IMR-90 (cell line): ENCODE results near the gene BDH1. TPM values are rescaled to one million over a fixed set of nuclear protein-coding genes. Genes with fewer than 3 reads are reported as not detected.

Experiments
- ATAC-seq: fragments of 200-7000 bp; cut with Tn5 transposase; 2 replicates; pipeline ENCODE4 v1.9.1; 2020; ENCODE audit warnings: low read depth, mild to moderate bottlenecking, moderate library complexity
- BruUV-seq: library from RNA; stranded (reverse); fragments of 400-500 nt; replicated peaks from 2 replicates; lab custom pipeline; 2021; lab: Mats Ljungman, UMichigan
- CTCF ChIA-PET: fragments of 300-600 bp; formaldehyde crosslinking; extraction: SDS; loops from one replicate; lab custom pipeline; 2021; ENCODE audit warnings: antibody characterized with exemption; lab: Yijun Ruan, JAX
- POLR2A ChIA-PET: fragments of 300-600 bp; sonication (Branson Sonifier 250); formaldehyde crosslinking; loops from one replicate; lab custom pipeline; 2022; ENCODE audit warnings: antibody characterized with exemption; ENCODE audit not compliant: unreplicated experiment; lab: Charles Lee
- DNase-seq: peaks from one replicate; pipeline ENCODE4 v3.0.0; 2013
- H2AFZ ChIP-seq: replicated peaks from 2 replicates; pipeline ENCODE3; 2013; ENCODE audit warnings: low read length, mild to moderate bottlenecking; ENCODE audit not compliant: poor library complexity
- H2AK5ac ChIP-seq: 2 replicates; pipeline ENCODE4 v1.6.1; 2013; ENCODE audit warnings: low read depth, low read length, inconsistent platforms
- H2AK9ac ChIP-seq: replicated peaks from 2 replicates; pipeline ENCODE3; 2013; ENCODE audit warnings: mild to moderate bottlenecking, low read depth, low read length, moderate library complexity; ENCODE audit not compliant: poor library complexity
- H2BK120ac ChIP-seq: 2 replicates; pipeline ENCODE4 v1.6.1; 2013; ENCODE audit warnings: low read depth, low read length, inconsistent platforms
- H2BK15ac ChIP-seq: 3 replicates; pipeline ENCODE4 v1.6.1; 2013; ENCODE audit warnings: low read depth, low read length, inconsistent platforms
- H2BK20ac ChIP-seq: 2 replicates; pipeline ENCODE4 v1.6.1; 2013; ENCODE audit warnings: low read depth, mild to moderate bottlenecking, inconsistent platforms, low read length, moderate library complexity
- H2BK5ac ChIP-seq: 2 replicates; pipeline ENCODE4 v1.6.1; 2013; ENCODE audit warnings: mild to moderate bottlenecking, low read depth, low read length, inconsistent platforms; ENCODE audit not compliant: poor library complexity, severe bottlenecking
- H3K14ac ChIP-seq: replicated peaks from 2 replicates; pipeline ENCODE4 v1.6.1; 2013; ENCODE audit warnings: low read depth, low read length, inconsistent platforms
- H3K18ac ChIP-seq: 2 replicates; pipeline ENCODE4 v1.6.1; 2013; ENCODE audit warnings: low read depth, low read length, control low read depth
- H3K23ac ChIP-seq: 2 replicates; pipeline ENCODE4 v1.6.1; 2013; ENCODE audit warnings: low read depth, low read length, inconsistent platforms
- H3K27ac ChIP-seq: 2 replicates; pipeline ENCODE4 v1.5.1; 2013; ENCODE audit warnings: mild to moderate bottlenecking, control low read depth, low read length; ENCODE audit not compliant: insufficient read depth
- H3K27me3 ChIP-seq: 2 replicates; pipeline ENCODE4 v1.6.1; 2013; ENCODE audit warnings: low read length; ENCODE audit not compliant: control insufficient read depth, insufficient read depth
- H3K36me3 ChIP-seq: 2 replicates; pipeline ENCODE4 v1.6.1; 2013; ENCODE audit warnings: low read length, mixed read lengths; ENCODE audit not compliant: control insufficient read depth, insufficient read depth
- H3K4ac ChIP-seq: 2 replicates; pipeline ENCODE4 v1.6.1; 2013; ENCODE audit warnings: low read depth, low read length, inconsistent platforms
- H3K4me1 ChIP-seq: 2 replicates; pipeline ENCODE4 v1.6.1; 2013; ENCODE audit warnings: low read length, mixed read lengths; ENCODE audit not compliant: control insufficient read depth, insufficient read depth
- H3K4me2 ChIP-seq: 2 replicates; pipeline ENCODE4 v1.6.1; 2013; ENCODE audit warnings: low read depth, mild to moderate bottlenecking, control low read depth, low read length, moderate library complexity
- H3K4me3 ChIP-seq: 2 replicates; pipeline ENCODE4 v1.5.1; 2013; ENCODE audit warnings: low read depth, mild to moderate bottlenecking, control low read depth, low read length, moderate library complexity; ENCODE audit not compliant: insufficient read depth
- H3K56ac ChIP-seq: 2 replicates; pipeline ENCODE4 v1.6.1; 2013; ENCODE audit warnings: low read length, inconsistent platforms; ENCODE audit not compliant: insufficient read depth; ENCODE audit errors: extremely low read depth
- H3K79me1 ChIP-seq, 2 experiments: 2 replicates each; pipeline ENCODE4 v1.6.1; 2013; ENCODE audit warnings: low read length in 2 of 2, inconsistent platforms in 1 of 2, low read depth in 1 of 2
- H3K9ac ChIP-seq: 2 replicates; pipeline ENCODE4 v1.6.1; 2013; ENCODE audit warnings: low read depth, low read length, control low read depth
- H3K9me1 ChIP-seq: 2 replicates; pipeline ENCODE4 v1.6.1; 2013; ENCODE audit warnings: low read length, inconsistent platforms; ENCODE audit not compliant: insufficient read depth
- H3K9me3 ChIP-seq: 2 replicates; pipeline ENCODE4 v1.6.1; 2013; ENCODE audit warnings: low read length; ENCODE audit not compliant: control insufficient read depth, insufficient read depth
- H4K20me1 ChIP-seq: 2 replicates; pipeline ENCODE4 v1.6.1; 2013; ENCODE audit warnings: low read length, inconsistent platforms; ENCODE audit not compliant: insufficient read depth
- H4K5ac ChIP-seq: 2 replicates; pipeline ENCODE4 v1.6.1; 2013; ENCODE audit warnings: mild to moderate bottlenecking, low read depth, low read length, control low read depth
- H4K8ac ChIP-seq, 2 experiments: 2 replicates each; pipeline ENCODE4 v1.6.1; 2013; ENCODE audit warnings: low read depth in 2 of 2, low read length in 2 of 2, control low read depth in 1 of 2, inconsistent platforms in 1 of 2
- H4K91ac ChIP-seq: 2 replicates; pipeline ENCODE4 v1.6.1; 2013; ENCODE audit warnings: low read depth, low read length, inconsistent platforms; ENCODE audit not compliant: insufficient read depth
- BHLHE40 ChIP-seq: fragments of 150-350 bp; IDR thresholded peaks from 2 replicates; pipeline ENCODE4 v1.6.1; 2016; ENCODE audit warnings: mild to moderate bottlenecking, low read depth, low read length
- CEBPB ChIP-seq: IDR thresholded peaks from 2 replicates; pipeline ENCODE4 v1.6.1; 2012; ENCODE audit warnings: low read depth, low read length, improper control_type of control experiment
- CHD1 ChIP-seq: IDR thresholded peaks from 2 replicates; pipeline ENCODE4 v1.6.1; 2012; ENCODE audit warnings: low read depth, low read length, improper control_type of control experiment
- CTCF ChIP-seq: conservative IDR thresholded peaks from 2 replicates; pipeline ENCODE4 v1.5.1; 2012; ENCODE audit warnings: mild to moderate bottlenecking, low read depth, low read length, improper control_type of control experiment
- FOS ChIP-seq: fragments of 150-350 bp; IDR thresholded peaks from 2 replicates; pipeline ENCODE4 v1.6.1; 2016; ENCODE audit warnings: low read depth, low read length
- MAFK ChIP-seq: IDR thresholded peaks from 2 replicates; pipeline ENCODE4 v1.6.1; 2012; ENCODE audit warnings: low read depth, low read length, improper control_type of control experiment
- MAZ ChIP-seq: IDR thresholded peaks from 2 replicates; pipeline ENCODE4 v1.6.1; 2012; ENCODE audit warnings: low read depth, mild to moderate bottlenecking, low read length, improper control_type of control experiment, moderate library complexity, borderline replicate concordance
- MXI1 ChIP-seq: IDR thresholded peaks from 2 replicates; pipeline ENCODE4 v1.6.1; 2012; ENCODE audit warnings: low read depth, mild to moderate bottlenecking, low read length, moderate library complexity, borderline replicate concordance
- POLR2A ChIP-seq: IDR thresholded peaks from 2 replicates; pipeline ENCODE4 v1.6.1; 2012; ENCODE audit warnings: mild to moderate bottlenecking, low read depth, low read length
- RAD21 ChIP-seq: IDR thresholded peaks from 2 replicates; pipeline ENCODE4 v1.6.1; 2012; ENCODE audit warnings: low read length, improper control_type of control experiment
- RCOR1 ChIP-seq: IDR thresholded peaks from 2 replicates; pipeline ENCODE4 v1.6.1; 2012; ENCODE audit warnings: mild to moderate bottlenecking, low read length, improper control_type of control experiment; ENCODE audit not compliant: insufficient replicate concordance
- RFX5 ChIP-seq: IDR thresholded peaks from 2 replicates; pipeline ENCODE4 v1.8.0; 2012; ENCODE audit warnings: low read depth, mild to moderate bottlenecking, low read length, moderate library complexity
- SMC3 ChIP-seq: fragments of 150-350 bp; IDR thresholded peaks from 2 replicates; pipeline ENCODE4 v1.6.1; 2016; ENCODE audit warnings: low read depth, mild to moderate bottlenecking, antibody characterized with exemption, low read length, moderate library complexity
- WGBS, 2 experiments: methylation state at CpG; one replicate each; pipeline versions ENCODE4 v1.1.5 to v1.1.7; 2013; ENCODE audit warnings: missing lambda C conversion rate in 2 of 2; ENCODE audit not compliant: insufficient read length in 1 of 2; ENCODE audit errors: extremely low coverage in 2 of 2; 5-methylcytosine and 5-hydroxymethylcytosine counted together
- dilution Hi-C: fragments of 300-500 bp; cut with HindIII; formaldehyde crosslinking; loops from one replicate; pipeline ENCODE4 v1.14.3; 2018; ENCODE audit warnings: low sequenced_read_pairs; ENCODE audit not compliant: unreplicated experiment
- in situ Hi-C: fragments of 300-500 bp; cut with MboI; formaldehyde crosslinking; loops from 3 replicates; pipeline ENCODE4 v1.14.3; 2019; ENCODE audit warnings: low sequenced_read_pairs, inconsistent platforms, mixed read lengths
- intact Hi-C: fragments of 100-400 bp; cut with micrococcal nuclease; formaldehyde crosslinking; loops from 2 replicates; pipeline ENCODE4 v1.10.0; 2022
- polyA plus RNA-seq, 3 experiments: library from polyadenylated mRNA; depleted of rRNA; stranded (reverse); fragments of >200 nt; gene quantifications; 2 replicates each; pipeline ENCODE4 v1.2.3, GENCODE V29; 2012; ENCODE audit warnings: low replicate concordance in 1 of 3
- total RNA-seq: library from RNA; depleted of rRNA; stranded (reverse); fragments of >200 nt; gene quantifications from 2 replicates; pipeline ENCODE4 v1.2.3, GENCODE V29; 2012
- TF ChIP-seq, protein P1 (sequence below): fragments of 150-350 bp; IDR thresholded peaks from 2 replicates; pipeline ENCODE4 v1.6.1; 2016; ENCODE audit warnings: low read depth, mild to moderate bottlenecking, low read length, moderate library complexity, borderline replicate concordance

The BDH1 gene
- total and polyA plus RNA-seq, 2 of the 4 experiments (the other 2 are of a cell fraction), result 2.7 to 4.4 TPM

- no peak for TF ChIP-seq MXI1
- no peak for TF ChIP-seq CEBPB
- TF ChIP-seq SMC3, result no peak
These were observed 6.9 kb upstream of the BDH1 start (continued) for GRCh38 chr3:197562398-197563251.

DNA sequence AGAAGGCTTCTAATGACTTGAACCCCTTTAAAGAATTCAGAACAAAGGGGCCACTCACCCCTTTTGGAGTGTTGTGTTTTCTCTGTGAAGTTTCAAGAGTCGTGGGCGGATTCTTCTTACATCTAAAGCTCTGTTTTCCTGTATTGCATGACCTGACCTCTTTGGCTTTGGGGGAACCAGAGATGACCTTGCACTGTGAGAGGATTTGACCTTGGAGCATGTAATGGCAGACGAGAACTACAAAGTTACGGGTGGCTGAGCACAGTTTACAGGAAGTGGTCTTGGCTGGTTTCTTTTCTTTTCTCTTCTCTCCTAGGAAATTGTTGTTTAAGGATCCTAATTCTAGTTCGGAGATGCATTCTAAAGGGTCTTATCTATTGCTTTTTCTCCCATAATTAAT, 6.2 kb upstream of the BDH1 start:
- ATAC-seq (no peak), DNase-seq (no peak)
- H2BK5ac ChIP-seq, result no peak overlapping the region
- in situ Hi-C loops, result no loop called here
- intact Hi-C loops, result no loop called here
- H2BK20ac ChIP-seq, result no peak overlapping the region
- H3K4me1 ChIP-seq, result no peaks in the 10 kb centered on the region
- H4K8ac ChIP-seq, result no peak overlapping the region
- H3K56ac ChIP-seq, result no peak overlapping the region
- H3K27me3 ChIP-seq, result peaks cover 24% of the 10 kb centered on the region
- WGBS, 2 experiments, result no CpG with 5 or more reads among the region's 5 CpGs
- no peaks in the 10 kb centered on the region for H4K20me1 ChIP-seq
- no peak overlapping the region for H2BK15ac ChIP-seq
- no peak overlapping the region for H2AK9ac ChIP-seq
- H3K4me2 ChIP-seq, result no peak overlapping the region
- H3K9me3 ChIP-seq, result peaks cover 3% of the 10 kb centered on the region; the same call in 1 of the 2 replicates
- H3K36me3 ChIP-seq, result no peaks in the 10 kb centered on the region
- no peak overlapping the region for H3K23ac ChIP-seq
- H3K4me3 ChIP-seq, result no peak overlapping the region
- no peak overlapping the region for H3K14ac ChIP-seq
- no peak overlapping the region for H4K91ac ChIP-seq
- ChIA-PET POLR2A (no interaction called here), CTCF (no interaction called here)
- no peak overlapping the region for H3K9ac ChIP-seq
- no peak overlapping the region for H3K27ac ChIP-seq
- no TSS peak for BruUV-seq
- no peak overlapping the region for H2BK120ac ChIP-seq
- no peak overlapping the region for H2AK5ac ChIP-seq
- dilution Hi-C loops, result no loop called here
- no peak overlapping the region for H2AFZ ChIP-seq
- no peak overlapping the region for H3K4ac ChIP-seq
- no peak overlapping the region for H4K5ac ChIP-seq
- 0 out of 2 replicates have a peak, but pooled peaks cover 3% of the 10 kb centered on the region for H3K9me1 ChIP-seq
- no peaks in the 10 kb centered on the region for H3K79me1 ChIP-seq
- no peak overlapping the region for H3K18ac ChIP-seq
- TF ChIP-seq MXI1, result no peak
- TF ChIP-seq CTCF, result no peak
- TF ChIP-seq RFX5, result no peak
- no peak for TF ChIP-seq SMC3
- no peak for TF ChIP-seq BHLHE40
- TF ChIP-seq MAFK, result no peak
- no peak for TF ChIP-seq MAZ
- TF ChIP-seq POLR2A, result no peak
- no peak for TF ChIP-seq FOS
- TF ChIP-seq RAD21, result no peak
- TF ChIP-seq CEBPB, result no peak
- TF ChIP-seq, protein P1, sequence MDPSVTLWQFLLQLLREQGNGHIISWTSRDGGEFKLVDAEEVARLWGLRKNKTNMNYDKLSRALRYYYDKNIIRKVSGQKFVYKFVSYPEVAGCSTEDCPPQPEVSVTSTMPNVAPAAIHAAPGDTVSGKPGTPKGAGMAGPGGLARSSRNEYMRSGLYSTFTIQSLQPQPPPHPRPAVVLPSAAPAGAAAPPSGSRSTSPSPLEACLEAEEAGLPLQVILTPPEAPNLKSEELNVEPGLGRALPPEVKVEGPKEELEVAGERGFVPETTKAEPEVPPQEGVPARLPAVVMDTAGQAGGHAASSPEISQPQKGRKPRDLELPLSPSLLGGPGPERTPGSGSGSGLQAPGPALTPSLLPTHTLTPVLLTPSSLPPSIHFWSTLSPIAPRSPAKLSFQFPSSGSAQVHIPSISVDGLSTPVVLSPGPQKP, result no peak
- TF ChIP-seq RCOR1, result no peak
- TF ChIP-seq CHD1, result no peak
